Endothelial cell of umbilical vein (primary cell): Measurements from ENCODE around the gene GTPBP3. TPM values are rescaled to one million over a fixed set of nuclear protein-coding genes. Genes with fewer than 3 reads are reported as not detected.

Experiments used
- BruUV-seq: library from RNA; stranded (reverse); fragments of 400-500 nt; replicated peaks from 2 replicates; lab custom pipeline; 2021; lab: Mats Ljungman, UMichigan
- CTCF ChIA-PET: fragments of 300-600, 350-600 bp; sonication (Branson Sonifier 250); formaldehyde crosslinking; loops from one replicate; lab custom pipeline; 2021; ENCODE audit warnings: antibody characterized with exemption, inconsistent platforms; lab: Charles Lee
- POLR2A ChIA-PET: fragments of 300-600, 350-600 bp; sonication (Branson Sonifier 250); formaldehyde crosslinking; loops from one replicate; lab custom pipeline; 2021; ENCODE audit warnings: antibody characterized with exemption, inconsistent platforms; lab: Charles Lee
- DNase-seq: peaks from one replicate; pipeline ENCODE4 v3.0.0-alpha.2; 2011; ENCODE audit warnings: low read depth, low spot score
- FAIRE-seq: peaks from 2 replicates; lab custom pipeline; 2011; peaks lifted over from hg19 to GRCh38; lab: Jason Lieb, UNC
- H2AFZ ChIP-seq: 2 replicates; pipeline ENCODE4 v1.6.0; 2012; ENCODE audit warnings: low read depth, low read length, control low read depth, inconsistent platforms
- H3K27ac ChIP-seq: 2 replicates; pipeline ENCODE4 v1.5.1; 2011; ENCODE audit warnings: low read depth, mild to moderate bottlenecking, control low read depth, low read length, moderate library complexity; ENCODE audit not compliant: insufficient read depth
- H3K27me3 ChIP-seq, 2 experiments: 2 replicates each; pipeline versions ENCODE4 v1.6.0 to v1.6.1; 2011; ENCODE audit warnings: low read length in 2 of 2, mixed read lengths in 1 of 2; ENCODE audit not compliant: control insufficient read depth in 2 of 2, insufficient read depth in 2 of 2
- H3K36me3 ChIP-seq, 2 experiments: 2 replicates in 1 of 2; 3 replicates in 1 of 2; pipeline ENCODE4 v1.5.1; 2011; ENCODE audit warnings: low read length in 2 of 2, mild to moderate bottlenecking in 1 of 2, moderate library complexity in 1 of 2; ENCODE audit not compliant: control insufficient read depth in 2 of 2, insufficient read depth in 2 of 2; ENCODE audit errors: extremely low read depth in 1 of 2
- H3K4me1 ChIP-seq: 3 replicates; pipeline ENCODE4 v1.5.1; 2011; ENCODE audit warnings: mild to moderate bottlenecking, low read length; ENCODE audit not compliant: control insufficient read depth, insufficient read depth; ENCODE audit errors: extremely low read depth
- H3K4me2 ChIP-seq: 2 replicates; pipeline ENCODE4 v1.6.1; 2011; ENCODE audit warnings: low read length, control low read depth, mixed read lengths; ENCODE audit not compliant: insufficient read depth
- H3K4me3 ChIP-seq, 3 experiments: fragments of 200-600 bp in 1 of 3; sonication (generic), shearing (Covaris generic) in 1 of 3; replicated peaks in 1 of 3; 2 replicates each; pipeline ENCODE4 v1.5.1; 2011 to 2016; ENCODE audit warnings: control low read depth in 3 of 3, low read length in 3 of 3, mild to moderate bottlenecking in 2 of 3, inconsistent platforms in 1 of 3, low read depth in 1 of 3, moderate library complexity in 1 of 3; ENCODE audit not compliant: insufficient read depth in 1 of 3
- H3K79me2 ChIP-seq: 2 replicates; pipeline ENCODE4 v1.6.0; 2012; ENCODE audit warnings: low read length, inconsistent platforms; ENCODE audit not compliant: control insufficient read depth, insufficient read depth
- H3K9ac ChIP-seq: replicated peaks from 2 replicates; pipeline ENCODE3; 2011; ENCODE audit warnings: low read length, control low read depth; ENCODE audit not compliant: insufficient read depth; ENCODE audit errors: extremely low read depth
- H3K9me1 ChIP-seq: replicated peaks from 3 replicates; pipeline ENCODE4 v1.6.0; 2011; ENCODE audit warnings: mild to moderate bottlenecking, low read length; ENCODE audit not compliant: control insufficient read depth, insufficient read depth; ENCODE audit errors: extremely low read depth
- H3K9me3 ChIP-seq: replicated peaks from 2 replicates; pipeline ENCODE4 v1.5.1; 2012; ENCODE audit warnings: low read length, inconsistent platforms; ENCODE audit not compliant: control insufficient read depth, insufficient read depth
- H4K20me1 ChIP-seq: replicated peaks from 2 replicates; pipeline ENCODE3; 2011; ENCODE audit warnings: mild to moderate bottlenecking, low read length; ENCODE audit not compliant: control insufficient read depth, insufficient read depth; ENCODE audit errors: extremely low read depth
- EZH2 ChIP-seq: IDR thresholded peaks from 2 replicates; pipeline ENCODE4 v1.6.1; 2012; ENCODE audit warnings: borderline replicate concordance, low read depth, mild to moderate bottlenecking, moderate library complexity, low read length, inconsistent platforms; ENCODE audit not compliant: severe bottlenecking
- FOS ChIP-seq: IDR thresholded peaks from 2 replicates; pipeline ENCODE4 v1.6.1; 2011; ENCODE audit warnings: mild to moderate bottlenecking, low read length, moderate library complexity, borderline replicate concordance; ENCODE audit not compliant: insufficient read depth
- GATA2 ChIP-seq: IDR thresholded peaks from 2 replicates; pipeline ENCODE4 v1.7.0; 2011; ENCODE audit warnings: low read depth, mild to moderate bottlenecking, moderate library complexity, mixed read lengths, low read length; ENCODE audit not compliant: insufficient read length, insufficient read depth
- JUN ChIP-seq: IDR thresholded peaks from 2 replicates; pipeline ENCODE4 v1.6.1; 2011; ENCODE audit warnings: borderline replicate concordance, low read depth; ENCODE audit not compliant: insufficient read length, insufficient read depth
- MAX ChIP-seq: IDR thresholded peaks from 2 replicates; pipeline ENCODE4 v1.6.1; 2011; ENCODE audit not compliant: insufficient read depth, insufficient read length
- MYC ChIP-seq: IDR thresholded peaks from one replicate; pipeline ENCODE4 v1.6.1; 2011; ENCODE audit warnings: mild to moderate bottlenecking, low read depth, low read length
- POLR2A ChIP-seq: IDR thresholded peaks from 2 replicates; pipeline ENCODE4 v1.6.1; 2012; ENCODE audit warnings: low read depth, mild to moderate bottlenecking, control low read depth, low read length
- dilution Hi-C: fragments of 300-500 bp; cut with MboI; formaldehyde crosslinking; loops from one replicate; pipeline ENCODE4 v1.15.0; 2019; ENCODE audit warnings: low sequenced_read_pairs; ENCODE audit not compliant: extremely low pct_ligation_motif_present
- intact Hi-C: fragments of 100-400 bp; cut with micrococcal nuclease; formaldehyde crosslinking; loops from one replicate; pipeline ENCODE4 v1.10.0; 2022
- polyA plus RNA-seq, 4 experiments: library from polyadenylated mRNA; depleted of rRNA in 3 of 4; stranded (reverse) in 3 of 4; unstranded in 1 of 4; fragments of >200 nt; gene quantifications; 2 replicates each; pipeline versions ENCODE4 v1.2.1 to v1.2.3, GENCODE V29; 2011 to 2012; ENCODE audit warnings: missing spikeins in 1 of 4
- total RNA-seq: library from RNA; stranded (reverse); gene quantifications from 2 replicates; pipeline ENCODE4 v1.2.3, GENCODE V29; 2021
- TF ChIP-seq, protein P1 (sequence below), 2 donors: IDR thresholded peaks; 1 replicate in 1 of 2; 2 replicates in 1 of 2; pipeline ENCODE4 v1.5.1; 2011; ENCODE audit warnings: low read length in 2 of 2, mild to moderate bottlenecking in 2 of 2, moderate library complexity in 2 of 2, control low read depth in 1 of 2, inconsistent platforms in 1 of 2, low read depth in 1 of 2; ENCODE audit not compliant: insufficient read depth in 1 of 2; ENCODE audit errors: extremely low read depth in 1 of 2

The GTPBP3 gene
- total and polyA plus RNA-seq, 2 donors (not counting 3 experiments of a cell fraction or from before 2014, with no cell fraction given), result 12.7 to 34.7 TPM

- CTCF ChIA-PET, result no interaction called here
- no peak for DNase-seq
Measured at GRCh38 chr19:17318966-17319365, 18.4 kb upstream of the GTPBP3 start.

DNA sequence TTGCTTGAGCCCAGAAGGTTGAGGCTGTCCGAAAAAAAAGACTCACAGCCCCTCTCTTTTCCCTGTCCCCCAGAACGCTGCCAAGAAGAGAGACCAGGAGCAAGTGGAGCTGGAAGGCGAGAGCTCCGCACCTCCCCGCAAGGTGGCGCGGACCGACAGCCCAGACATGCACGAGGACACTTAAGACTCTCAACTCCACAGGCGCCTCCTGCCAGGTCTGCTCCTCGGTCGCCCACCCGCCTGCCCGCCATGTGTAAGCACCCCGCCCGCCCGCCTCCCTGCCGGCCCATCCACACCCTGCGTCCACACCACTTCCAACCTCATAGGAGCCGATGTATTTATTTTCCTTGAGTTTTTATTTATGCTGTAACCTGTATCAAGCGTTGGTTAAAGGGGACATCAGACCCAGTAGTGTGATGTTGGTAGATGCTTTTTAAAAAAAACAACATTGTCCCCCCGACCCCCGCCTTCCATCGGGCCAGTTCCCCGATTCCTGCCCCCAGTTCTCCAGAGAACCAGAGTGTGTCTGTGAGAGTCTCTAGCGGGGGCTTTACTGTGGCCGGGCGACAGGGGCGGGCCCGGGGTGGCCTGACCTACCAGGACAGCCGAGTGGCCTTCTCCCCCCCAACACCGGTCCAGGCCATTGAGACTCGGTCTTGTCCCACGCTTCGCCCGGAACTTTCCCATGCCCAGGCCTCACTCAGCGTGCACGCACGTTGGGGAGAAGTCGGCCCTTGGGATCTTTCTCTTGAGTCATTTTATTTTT is 17.7 kb upstream of the GTPBP3 start:
- TF ChIP-seq FOS (no peak), MAX (no peak), JUN (no peak), MYC (no peak), EZH2 (no peak), POLR2A (no peak), GATA2 (no peak)
- TF ChIP-seq, protein P1, sequence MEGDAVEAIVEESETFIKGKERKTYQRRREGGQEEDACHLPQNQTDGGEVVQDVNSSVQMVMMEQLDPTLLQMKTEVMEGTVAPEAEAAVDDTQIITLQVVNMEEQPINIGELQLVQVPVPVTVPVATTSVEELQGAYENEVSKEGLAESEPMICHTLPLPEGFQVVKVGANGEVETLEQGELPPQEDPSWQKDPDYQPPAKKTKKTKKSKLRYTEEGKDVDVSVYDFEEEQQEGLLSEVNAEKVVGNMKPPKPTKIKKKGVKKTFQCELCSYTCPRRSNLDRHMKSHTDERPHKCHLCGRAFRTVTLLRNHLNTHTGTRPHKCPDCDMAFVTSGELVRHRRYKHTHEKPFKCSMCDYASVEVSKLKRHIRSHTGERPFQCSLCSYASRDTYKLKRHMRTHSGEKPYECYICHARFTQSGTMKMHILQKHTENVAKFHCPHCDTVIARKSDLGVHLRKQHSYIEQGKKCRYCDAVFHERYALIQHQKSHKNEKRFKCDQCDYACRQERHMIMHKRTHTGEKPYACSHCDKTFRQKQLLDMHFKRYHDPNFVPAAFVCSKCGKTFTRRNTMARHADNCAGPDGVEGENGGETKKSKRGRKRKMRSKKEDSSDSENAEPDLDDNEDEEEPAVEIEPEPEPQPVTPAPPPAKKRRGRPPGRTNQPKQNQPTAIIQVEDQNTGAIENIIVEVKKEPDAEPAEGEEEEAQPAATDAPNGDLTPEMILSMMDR (IDR thresholded peaks at IDR 0.05; ENCODE audit: extremely low read depth in 1 of 2, insufficient read depth in 1 of 2, low read depth in 1 of 2, low read length in 2 of 2), result no peak

More at GRCh38 chr19:17318966-17319365, 18.4 kb upstream of the GTPBP3 start:
- H3K9me3 ChIP-seq, result no peaks in the 10 kb centered on the region
- no peak overlapping the region for H3K4me2 ChIP-seq
- peaks cover 13 to 29% of the 10 kb centered on the region in 2 experiments for H3K36me3 ChIP-seq
- H3K27ac ChIP-seq, result no peak overlapping the region
- no peaks in the 10 kb centered on the region for H3K9me1 ChIP-seq
- BruUV-seq, result no TSS peak
- POLR2A ChIA-PET, result no interaction called here
- dilution Hi-C loops (no loop called here), intact Hi-C loops (no loop called here)
- H3K79me2 ChIP-seq, result no peaks in the 10 kb centered on the region
- H2AFZ ChIP-seq, result no peak overlapping the region
- no peaks in the 10 kb centered on the region for H3K4me1 ChIP-seq
- FAIRE-seq, result no peak
- H4K20me1 ChIP-seq, result no peaks in the 10 kb centered on the region
- no peak overlapping the region for H3K9ac ChIP-seq
- no peak for TF ChIP-seq EZH2
- no peaks in the 10 kb centered on the region for H3K27me3 ChIP-seq
- no peak overlapping the region for H3K4me3 ChIP-seq

More for the DNA sequence above, 17.7 kb upstream of the GTPBP3 start:
- no peaks in the 10 kb centered on the region for H3K9me3 ChIP-seq
- H3K4me3 ChIP-seq, result no peak overlapping the region
- H3K79me2 ChIP-seq, result no peaks in the 10 kb centered on the region
- peaks cover 6 to 24% of the 10 kb centered on the region in 2 experiments for H3K36me3 ChIP-seq
- H2AFZ ChIP-seq, result no peak overlapping the region
- FAIRE-seq (no peak), DNase-seq (no peak)
- TSS peak; percentile 38 for BruUV-seq
- no peak overlapping the region for H3K9ac ChIP-seq
- H3K27me3 ChIP-seq, result no peaks in the 10 kb centered on the region
- ChIA-PET CTCF (no interaction called here), POLR2A (no interaction called here)
- dilution Hi-C loops (no loop called here), intact Hi-C loops (no loop called here)
- no peaks in the 10 kb centered on the region for H3K4me1 ChIP-seq
- H3K4me2 ChIP-seq, result no peak overlapping the region
- no peaks in the 10 kb centered on the region for H3K9me1 ChIP-seq
- H3K27ac ChIP-seq, result no peak overlapping the region
- no peaks in the 10 kb centered on the region for H4K20me1 ChIP-seq
